Breast epithelium (tissue), 4 donors: ENCODE measurements around the gene SPX. TPM values are rescaled to one million over a fixed set of nuclear protein-coding genes. Genes with fewer than 3 reads are reported as not detected.

ENCODE experiments used
- DNase-seq, 2 donors: peaks; one replicate each; pipeline ENCODE4 v3.0.0-alpha.2; 2019; ENCODE audit warnings: low spot score in 2 of 2
- H3K27ac ChIP-seq, 2 donors: fragments of 200-600 bp; sonication (generic) in 1 of 2; one replicate each; pipeline ENCODE4 v1.5.1; 2016 to 2019; ENCODE audit warnings: mild to moderate bottlenecking in 1 of 2
- H3K27me3 ChIP-seq, 2 donors: fragments of 200-600 bp; sonication (generic) in 1 of 2; one replicate each; pipeline versions ENCODE4 v1.5.1 to v1.6.0; 2017 to 2019; ENCODE audit warnings: control low read depth in 1 of 2, mild to moderate bottlenecking in 1 of 2
- H3K36me3 ChIP-seq: fragments of 200-600 bp; one replicate; pipeline ENCODE4 v1.5.1; 2019
- H3K4me1 ChIP-seq, 2 donors: fragments of 200-600 bp; sonication (generic); one replicate each; pipeline ENCODE4 v1.5.1; 2016 to 2019; ENCODE audit warnings: control low read depth in 1 of 2
- H3K4me3 ChIP-seq, 3 donors: fragments of 200-600 bp; sonication (generic); 1 replicate in 2 of 3; 2 replicates in 1 of 3; pipeline ENCODE4 v1.5.1; 2016 to 2019; ENCODE audit warnings: mild to moderate bottlenecking in 3 of 3, moderate library complexity in 2 of 3
- H3K9me3 ChIP-seq, 2 donors: fragments of 200-600 bp; sonication (generic) in 1 of 2; one replicate each; pipeline ENCODE4 v1.5.1; 2016 to 2019; ENCODE audit warnings: control low read depth in 1 of 2
- CTCF ChIP-seq, 3 donors: fragments of 450-650 bp; IDR thresholded peaks; one replicate each; pipeline ENCODE4 v1.5.1; 2016 to 2017; ENCODE audit warnings: antibody characterized with exemption in 3 of 3, mild to moderate bottlenecking in 3 of 3, moderate library complexity in 3 of 3
- POLR2A ChIP-seq: fragments of 450-650 bp; IDR thresholded peaks from one replicate; pipeline ENCODE4 v1.6.1; 2016; ENCODE audit warnings: antibody characterized with exemption, mild to moderate bottlenecking, moderate library complexity
- POLR2AphosphoS5 ChIP-seq, 3 donors: sonication (generic); formaldehyde crosslinking; IDR thresholded peaks; one replicate each; pipeline ENCODE4 v1.6.1; 2017; ENCODE audit warnings: antibody characterized with exemption in 3 of 3
- intact Hi-C: fragments of 100-400 bp; cut with DNase I; formaldehyde crosslinking; loops from one replicate; pipeline ENCODE4 v1.15.1; 2023; ENCODE audit warnings: low total_unique reads
- total RNA-seq, 3 donors: library from RNA; depleted of rRNA; stranded (reverse); fragments of >200 nt; gene quantifications; one replicate each; pipeline ENCODE4 v1.1.0, GENCODE V29; 2016

Gene SPX
- total RNA-seq, 3 donors from 2014 or later: 1.0 to 84.3 (median 1.3) TPM

GRCh38 chr12:21499765-21500164, 26.3 kb upstream of the SPX start:
- intact Hi-C loops: no loop called here
- no peak overlapping the region for H3K4me3 ChIP-seq
- TF ChIP-seq CTCF (IDR thresholded peaks at IDR 0.05): no peak
- no peak for TF ChIP-seq POLR2A
- TF ChIP-seq POLR2AphosphoS5 (IDR thresholded peaks at IDR 0.05): no peak
- H3K4me1 ChIP-seq: peaks cover 0 to 9% of the 10 kb centered on the region in 2 donors
- no peaks in the 10 kb centered on the region for H3K27me3 ChIP-seq
- H3K27ac ChIP-seq: no peak overlapping the region
- no peaks in the 10 kb centered on the region for H3K36me3 ChIP-seq
- DNase-seq: no peak
- no peaks in the 10 kb centered on the region for H3K9me3 ChIP-seq

GRCh38 chr12:21500786-21501257, 25.3 kb upstream of the SPX start:
- intact Hi-C loops: no loop called here
- Histone ChIP-seq H3K27ac (peak overlapping the region; percentile 87 to 92), H3K36me3 (no peaks in the 10 kb centered on the region), H3K27me3 (no peaks in the 10 kb centered on the region), H3K9me3 (no peaks in the 10 kb centered on the region), H3K4me3 (peak overlapping the region; percentile 91 to 94 (median 93)), H3K4me1 (peaks cover 0 to 9% of the 10 kb centered on the region in 2 donors)
- TF ChIP-seq POLR2AphosphoS5 (IDR thresholded peaks at IDR 0.05): no peak
- TF ChIP-seq CTCF (IDR thresholded peaks at IDR 0.05): no peak
- no peak for TF ChIP-seq POLR2A
- DNase-seq: no peak

GRCh38 chr12:21501258-21502163, 24.6 kb upstream of the SPX start, which contains the start of the genes GOLT1B and RECQL:
Gene GOLT1B, plus strand, starts transcription at chr12:21501789. Its CDS starts 135 bp downstream, at chr12:21501924.
Gene RECQL, minus strand, starts transcription at chr12:21501635. Its CDS starts 2,065 bp downstream, at chr12:21499570.
- Histone ChIP-seq H3K4me3 (peak within 1 kb of the TSS; percentile 91 to 94 (median 93)), H3K4me1 (peaks cover 0 to 9% of the 10 kb centered on the region in 2 donors)
- intact Hi-C loops: no loop called here

DNA sequence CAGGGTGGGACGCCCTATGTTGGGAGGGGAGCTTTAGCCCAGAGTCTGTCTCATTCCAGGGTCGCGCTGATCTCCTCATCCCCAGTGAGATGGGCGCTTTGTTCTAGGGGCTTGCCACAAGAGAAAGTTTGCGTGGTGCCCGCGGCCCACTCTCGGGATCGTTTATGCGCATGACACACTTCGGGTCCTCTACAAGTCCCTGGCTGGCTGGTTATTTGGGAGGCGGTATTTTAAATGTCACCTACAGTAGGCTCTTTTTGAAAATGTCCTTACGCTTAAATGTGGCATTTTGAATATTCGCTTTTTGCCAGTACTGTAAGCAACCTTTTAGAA, 24.0 kb upstream of the SPX start:
- peak in 1 of 2 donors; percentile 19 for DNase-seq
- no peaks in the 10 kb centered on the region for H3K27me3 ChIP-seq
- TF ChIP-seq POLR2A: no peak
- TF ChIP-seq POLR2AphosphoS5 (IDR thresholded peaks at IDR 0.05): no peak
- no peak for TF ChIP-seq CTCF (IDR thresholded peaks at IDR 0.05)
- H3K4me3 ChIP-seq: peak overlapping the region; percentile 91 to 94 (median 93)
- no peaks in the 10 kb centered on the region for H3K36me3 ChIP-seq
- intact Hi-C loops: no loop called here
- no peaks in the 10 kb centered on the region for H3K9me3 ChIP-seq
- H3K4me1 ChIP-seq: peaks cover 0 to 9% of the 10 kb centered on the region in 2 donors
- peak overlapping the region; percentile 87 to 92 for H3K27ac ChIP-seq

More at GRCh38 chr12:21501258-21502163, 24.6 kb upstream of the SPX start, which contains the start of the genes GOLT1B and RECQL:
- Histone ChIP-seq H3K27me3 (no peaks in the 10 kb centered on the region), H3K36me3 (no peaks in the 10 kb centered on the region), H3K9me3 (no peaks in the 10 kb centered on the region), H3K27ac (peak within 1 kb of the TSS; percentile 87 to 92)
- TF ChIP-seq CTCF (IDR thresholded peaks at IDR 0.05) (no peak), POLR2A (peak; percentile 24), POLR2AphosphoS5 (IDR thresholded peaks at IDR 0.05) (peak; percentile 61 to 83 (median 61))
- DNase-seq: peak; percentile 89 to 96

DNA sequence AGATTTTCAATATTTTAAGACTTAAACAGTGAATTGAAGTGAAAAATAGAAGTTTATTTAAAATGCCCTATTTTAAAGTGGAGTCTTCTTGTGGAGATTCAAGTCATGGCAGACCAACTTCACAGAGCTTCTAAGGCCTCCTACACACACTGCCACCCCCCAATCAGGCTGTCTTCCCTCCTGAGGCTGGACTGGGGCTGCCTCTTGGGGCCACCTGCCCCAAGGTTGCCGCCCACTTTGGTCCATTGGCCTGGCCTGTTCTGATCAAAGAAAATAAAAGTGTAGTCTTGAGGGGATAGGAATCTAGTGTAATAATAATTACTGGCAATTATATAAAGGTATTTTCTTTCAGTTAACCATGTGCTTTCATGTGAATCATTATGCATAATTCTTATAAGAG, 23.2 kb upstream of the SPX start:
- Histone ChIP-seq H3K4me3 (peak overlapping the region in 2 of 3 donors; percentile 93 to 94), H3K4me1 (peaks cover 0 to 9% of the 10 kb centered on the region in 2 donors), H3K36me3 (no peaks in the 10 kb centered on the region), H3K27me3 (no peaks in the 10 kb centered on the region), H3K9me3 (no peaks in the 10 kb centered on the region), H3K27ac (no peak overlapping the region)
- no peak for DNase-seq
- intact Hi-C loops: no loop called here
- no peak for TF ChIP-seq POLR2AphosphoS5 (IDR thresholded peaks at IDR 0.05)
- no peak for TF ChIP-seq POLR2A
- no peak for TF ChIP-seq CTCF (IDR thresholded peaks at IDR 0.05)
